ENCODE results near the gene SMTN. TPM values are rescaled to one million over a fixed set of nuclear protein-coding genes. Genes with fewer than 3 reads are reported as not detected.

The SMTN gene
- total and polyA plus RNA-seq, 4 donors = 97.7 to 1,240 (median 571) TPM

DNA sequence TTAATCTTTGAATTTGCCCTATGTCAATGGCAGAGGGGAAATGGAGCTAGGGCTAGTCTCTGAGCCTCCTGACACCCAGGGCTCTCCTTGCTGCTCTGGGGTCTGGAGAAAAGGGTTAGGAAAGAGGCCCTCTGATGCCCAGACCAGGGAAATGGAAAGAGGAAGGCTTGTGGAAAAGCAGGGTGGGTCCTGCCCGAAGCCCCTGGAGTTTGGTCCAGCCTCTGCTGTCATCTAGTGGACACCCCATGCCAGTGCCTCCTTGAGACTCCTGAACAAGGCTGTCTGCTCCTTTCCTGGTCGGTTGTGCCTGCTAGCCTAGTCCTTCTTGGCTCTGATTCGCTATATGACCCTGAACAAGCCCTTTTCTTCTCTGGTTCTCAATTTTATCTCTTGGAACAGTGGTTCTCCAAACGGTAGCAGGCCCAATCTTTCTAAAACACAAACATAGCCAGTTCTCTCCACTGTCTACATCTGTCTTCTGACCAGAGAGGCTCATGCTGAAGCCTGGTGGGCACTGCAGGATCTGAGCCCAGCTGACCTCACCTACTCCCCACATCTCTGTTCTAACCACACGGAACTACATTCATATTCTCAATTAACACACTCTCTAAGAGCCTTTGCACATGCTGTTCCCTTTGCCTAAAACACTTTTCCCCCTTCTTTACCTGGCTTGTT is 68.0 kb downstream of the SMTN start:
- H3K4me1 ChIP-seq (ENCODE audit: control insufficient read depth in 1 of 2, insufficient read depth in 2 of 2, low read length in 2 of 2) = peaks cover 0 to 3% of the 10 kb centered on the region in 2 donors
- WGBS, 2 donors = 24 to 34% methylated on average over 5 of the region's 5 CpGs
- ATAC-seq (ENCODE audit: low FRiP score) (peak; percentile 95), DNase-seq (peak; percentile 80 to 86)
- no peak overlapping the region for H3K4me3 ChIP-seq (ENCODE audit: low read length in 2 of 2)
- intact Hi-C loops (cut with DNase I) = loop anchor here (2.0 to 10.0 kb wide), 5 partner anchors 42 to 514 kb away; partner anchors contain the start of genes SELENOM (in 2 of the 2) and SLC35E4 (in 1 of the 2)
- H3K27me3 ChIP-seq (ENCODE audit: control insufficient read depth in 1 of 2, insufficient read depth in 2 of 2, low read length in 1 of 2) = no peaks in the 10 kb centered on the region
- H3K9me3 ChIP-seq (ENCODE audit: control insufficient read depth, low read length) = no peaks in the 10 kb centered on the region
- H3K27ac ChIP-seq (ENCODE audit: low read depth in 1 of 2, low read length in 2 of 2) = peak overlapping the region; percentile 89 to 97
- H3K36me3 ChIP-seq (ENCODE audit: control insufficient read depth in 1 of 2, insufficient read depth in 2 of 2, low read length in 1 of 2) = no peaks in the 10 kb centered on the region

DNA sequence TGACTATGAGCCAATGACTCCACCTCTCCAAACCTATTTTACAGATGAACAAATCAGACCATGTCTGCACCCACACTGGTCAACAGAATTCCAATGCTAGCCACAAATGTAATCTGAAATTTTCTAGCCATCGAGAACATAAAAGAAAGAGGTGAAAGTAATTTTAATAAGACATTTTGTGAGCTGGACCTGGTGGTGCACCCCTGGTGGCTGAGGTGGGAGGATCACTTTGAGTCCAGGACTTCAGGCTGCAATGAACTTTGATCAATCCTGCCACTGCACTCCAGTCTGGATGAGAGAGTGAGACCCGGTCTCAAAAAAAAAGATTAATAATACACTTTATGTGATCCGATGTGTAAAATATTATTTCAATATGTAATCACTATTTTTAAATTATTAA is 69.5 kb downstream of the SMTN start:
- 76 to 91% methylated on average over 3 of the region's 3 CpGs for WGBS, 2 donors
- peaks cover 0 to 3% of the 10 kb centered on the region in 2 donors for H3K4me1 ChIP-seq (ENCODE audit: control insufficient read depth in 1 of 2, insufficient read depth in 2 of 2, low read length in 2 of 2)
- H3K4me3 ChIP-seq (ENCODE audit: low read length in 2 of 2) = no peak overlapping the region
- no peaks in the 10 kb centered on the region for H3K9me3 ChIP-seq (ENCODE audit: control insufficient read depth, low read length)
- no peaks in the 10 kb centered on the region for H3K27me3 ChIP-seq (ENCODE audit: control insufficient read depth in 1 of 2, insufficient read depth in 2 of 2, low read length in 1 of 2)
- DNase-seq (no peak), ATAC-seq (ENCODE audit: low FRiP score) (no peak)
- no peaks in the 10 kb centered on the region for H3K36me3 ChIP-seq (ENCODE audit: control insufficient read depth in 1 of 2, insufficient read depth in 2 of 2, low read length in 1 of 2)
- intact Hi-C loops (cut with DNase I) = loop anchor here in 1 of 2 donors (5.0 kb wide), 1 partner anchor 63 kb away; no protein-coding TSS in a partner anchor
- H3K27ac ChIP-seq (ENCODE audit: low read depth in 1 of 2, low read length in 2 of 2) = no peak overlapping the region

DNA sequence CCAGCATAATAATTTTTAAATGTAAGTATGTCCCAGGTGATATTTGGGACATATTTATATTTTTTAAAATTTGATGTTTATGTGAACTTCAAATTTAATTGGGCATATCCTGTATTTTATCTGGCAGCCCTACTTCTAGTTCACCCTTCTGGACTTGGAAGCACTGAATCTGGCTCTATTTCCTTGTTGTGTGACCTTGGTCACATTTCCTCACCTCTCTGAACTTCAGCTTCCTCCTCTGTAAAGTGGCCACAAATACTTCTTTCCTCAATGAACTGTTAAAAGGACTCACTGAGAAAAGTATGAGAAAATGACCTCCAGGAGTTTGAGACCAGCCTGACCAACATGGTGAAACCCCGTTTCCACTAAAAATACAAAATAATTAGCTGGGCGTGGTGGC is 70.8 kb downstream of the SMTN start:
- DNase-seq (no peak), ATAC-seq (ENCODE audit: low FRiP score) (no peak)
- Histone ChIP-seq H3K36me3 (ENCODE audit: control insufficient read depth in 1 of 2, insufficient read depth in 2 of 2, low read length in 1 of 2) (no peaks in the 10 kb centered on the region), H3K27me3 (ENCODE audit: control insufficient read depth in 1 of 2, insufficient read depth in 2 of 2, low read length in 1 of 2) (no peaks in the 10 kb centered on the region), H3K27ac (ENCODE audit: low read depth in 1 of 2, low read length in 2 of 2) (no peak overlapping the region), H3K9me3 (ENCODE audit: control insufficient read depth, low read length) (no peaks in the 10 kb centered on the region), H3K4me1 (ENCODE audit: control insufficient read depth in 1 of 2, insufficient read depth in 2 of 2, low read length in 2 of 2) (peaks cover 0 to 3% of the 10 kb centered on the region in 2 donors), H3K4me3 (ENCODE audit: low read length in 2 of 2) (no peak overlapping the region)
- intact Hi-C loops (cut with DNase I) = loop anchor here in 1 of 2 donors (5.0 kb wide), 1 partner anchor 65 kb away; no protein-coding TSS in a partner anchor
- WGBS, 2 donors = 94 to 95% methylated on average over 2 of the region's 2 CpGs

DNA sequence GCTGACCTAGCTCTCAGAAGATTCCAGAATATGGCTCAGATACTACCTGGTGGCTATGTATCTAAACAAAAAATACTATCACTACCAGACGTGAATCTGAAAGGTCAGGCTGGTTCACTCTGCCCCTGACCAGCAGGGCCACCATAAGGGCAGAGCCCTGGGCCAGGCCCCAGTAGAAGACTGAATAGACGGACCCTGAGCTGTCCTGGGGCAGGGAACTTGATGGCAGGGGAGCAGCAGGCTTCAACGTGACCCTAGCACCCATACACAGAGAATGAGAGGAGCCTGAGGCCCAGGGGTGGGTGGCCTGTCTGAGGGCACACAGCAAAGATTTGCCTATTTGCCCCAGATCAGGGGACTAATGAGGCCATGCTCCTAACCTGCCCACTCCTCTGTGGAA is 72.2 kb downstream of the SMTN start:
- peaks cover 0 to 3% of the 10 kb centered on the region in 2 donors for H3K4me1 ChIP-seq (ENCODE audit: control insufficient read depth in 1 of 2, insufficient read depth in 2 of 2, low read length in 2 of 2)
- H3K27ac ChIP-seq (ENCODE audit: low read depth in 1 of 2, low read length in 2 of 2) = peak overlapping the region; percentile 37 to 91

More for the DNA sequence above, 72.2 kb downstream of the SMTN start:
- Histone ChIP-seq H3K27me3 (ENCODE audit: control insufficient read depth in 1 of 2, insufficient read depth in 2 of 2, low read length in 1 of 2) (no peaks in the 10 kb centered on the region), H3K4me3 (ENCODE audit: low read length in 2 of 2) (no peak overlapping the region), H3K36me3 (ENCODE audit: control insufficient read depth in 1 of 2, insufficient read depth in 2 of 2, low read length in 1 of 2) (no peaks in the 10 kb centered on the region), H3K9me3 (ENCODE audit: control insufficient read depth, low read length) (no peaks in the 10 kb centered on the region)
- 71% methylated on average over 3 of the region's 3 CpGs for WGBS, 2 donors
- intact Hi-C loops (cut with DNase I) = loop anchor here in 1 of 2 donors (5.0 kb wide), 1 partner anchor 66 kb away; no protein-coding TSS in a partner anchor
- ATAC-seq (ENCODE audit: low FRiP score) (no peak), DNase-seq (no peak)

Other genes starting within 250 kb of the SMTN start
- 10 to 100 TPM; 28.3 to 37.7 TPM for gene MORC2, start 112.5 kb upstream of the SMTN start, total RNA-seq
- gene MORC2, start 112.5 kb upstream of the SMTN start, polyA plus RNA-seq = 10 to 100 TPM in 1 of 2 donors, 1 to 10 TPM in 1; 7.8 to 29.7 TPM
- 10 to 100 TPM; 86.1 to 89.4 TPM for gene TUG1, start 112.1 kb upstream of the SMTN start, total RNA-seq
- gene TUG1, start 112.1 kb upstream of the SMTN start, polyA plus RNA-seq = 10 to 100 TPM; 10.6 to 68.0 TPM
- 100 to 1,000 TPM; 368 to 526 TPM for gene SELENOM, start 26.2 kb downstream of the SMTN start, total RNA-seq
- gene SELENOM, start 26.2 kb downstream of the SMTN start, polyA plus RNA-seq = 1,000 to 10,000 TPM in 1 of 2 donors, 100 to 1,000 TPM in 1; 806 to 1,228 TPM
- 1 to 10 TPM; 2.4 to 3.3 TPM for gene INPP5J, start 41.6 kb downstream of the SMTN start, total RNA-seq
- gene INPP5J, start 41.6 kb downstream of the SMTN start, polyA plus RNA-seq = 1 to 10 TPM; 7.6 to 8.3 TPM
- not detected for gene PLA2G3, start 59.2 kb downstream of the SMTN start, total RNA-seq
- gene PLA2G3, start 59.2 kb downstream of the SMTN start, polyA plus RNA-seq = under 1 TPM in 1 of 2 donors, not detected in 1; 0.33 TPM
- gene RNF185, start 78.9 kb downstream of the SMTN start, total RNA-seq = 10 to 100 TPM; 42.8 to 62.5 TPM
- gene RNF185, start 78.9 kb downstream of the SMTN start, polyA plus RNA-seq = 10 to 100 TPM; 26.3 to 36.1 TPM
- 10 to 100 TPM; 35.4 to 55.2 TPM for gene LIMK2, start 131.0 kb downstream of the SMTN start, total RNA-seq
- gene LIMK2, start 131.0 kb downstream of the SMTN start, polyA plus RNA-seq = 10 to 100 TPM; 10.9 to 28.8 TPM
- gene PIK3IP1, start 211.2 kb downstream of the SMTN start, total RNA-seq = 10 to 100 TPM; 14.1 to 41.6 TPM
- 10 to 100 TPM; 16.8 to 44.9 TPM for gene PIK3IP1, start 211.2 kb downstream of the SMTN start, polyA plus RNA-seq